GM18519 (cell line): Measurements from ENCODE around the gene EIF2B4.
A peak's percentile ranks its signal among the peaks of the same experiment; 100 is the strongest.

Experiments
- ATAC-seq: cut with Tn5 transposase; IDR thresholded peaks from one replicate; pipeline ENCODE4 v1.9.1; 2021; ENCODE audit warnings: mild to moderate bottlenecking, moderate library complexity; ENCODE audit not compliant: unreplicated experiment, low FRiP score

EIF2B4 gene

DNA sequence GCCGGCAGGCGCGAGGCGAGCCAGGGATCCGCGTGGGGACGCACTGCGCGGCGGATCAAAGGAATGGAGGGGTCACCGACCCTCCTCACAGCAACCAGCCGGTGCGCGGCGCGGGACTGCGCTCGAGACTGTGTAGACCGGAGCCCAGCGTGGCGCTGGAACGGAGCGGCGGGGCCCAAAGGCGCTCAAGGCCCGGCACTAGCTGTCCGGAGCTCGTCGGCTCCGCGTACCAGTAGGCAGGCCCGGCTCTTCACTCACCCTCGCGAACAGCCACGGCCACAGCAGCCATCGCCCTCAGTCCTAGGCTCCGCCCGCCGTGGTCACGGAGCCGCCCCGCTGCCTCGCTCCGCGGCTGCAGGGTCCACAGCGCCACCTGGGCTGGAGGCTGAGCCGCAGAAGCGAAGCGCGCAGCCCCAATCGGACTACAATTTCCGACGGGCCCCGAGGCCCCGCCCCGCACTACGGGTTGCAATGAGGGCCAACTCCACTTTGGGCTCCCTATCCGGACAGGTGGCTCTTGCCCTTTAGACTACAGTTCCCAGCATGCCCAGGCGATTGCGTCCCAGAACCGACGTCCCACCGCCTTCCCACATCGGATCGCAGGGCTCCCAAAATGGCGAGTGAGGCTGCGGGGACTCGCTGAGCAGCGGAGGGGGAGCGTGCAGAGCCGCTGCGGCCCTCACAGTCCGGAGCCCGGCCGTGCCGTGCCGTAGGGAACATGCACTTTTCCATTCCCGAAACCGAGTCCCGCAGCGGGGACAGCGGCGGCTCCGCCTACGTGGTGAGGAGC, at the start of gene EIF2B4, which contains the start of gene SNX17:
Gene EIF2B4 (minus strand): TSS at position 313 of the 790 bp plus-strand sequence. CDS start 24 bp downstream, at position 289.
Gene SNX17 (plus strand): TSS at position 591 of the 790 bp plus-strand sequence. CDS start 128 bp downstream, at position 719.
- ATAC-seq: peak; percentile 76

DNA sequence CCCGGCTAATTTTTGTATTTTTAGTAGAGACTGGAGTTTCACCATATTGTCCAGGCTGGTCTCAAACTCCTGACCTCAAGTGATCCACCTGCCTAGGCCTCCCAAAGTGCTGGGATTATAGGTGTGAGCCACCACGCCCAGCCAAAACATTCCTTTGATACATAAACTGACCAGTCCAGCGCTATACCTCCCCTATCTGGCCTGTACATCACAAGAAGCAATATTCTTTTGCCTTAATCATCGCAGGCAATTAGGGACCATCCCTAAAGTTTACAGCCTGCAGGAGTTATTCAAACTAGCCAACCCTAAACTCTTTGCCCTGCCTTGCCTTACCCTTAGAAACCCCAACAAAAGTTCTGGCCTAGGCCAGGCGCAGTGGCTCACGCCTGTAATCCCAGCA, 46.0 kb upstream of the EIF2B4 start:
- no peak for ATAC-seq

DNA sequence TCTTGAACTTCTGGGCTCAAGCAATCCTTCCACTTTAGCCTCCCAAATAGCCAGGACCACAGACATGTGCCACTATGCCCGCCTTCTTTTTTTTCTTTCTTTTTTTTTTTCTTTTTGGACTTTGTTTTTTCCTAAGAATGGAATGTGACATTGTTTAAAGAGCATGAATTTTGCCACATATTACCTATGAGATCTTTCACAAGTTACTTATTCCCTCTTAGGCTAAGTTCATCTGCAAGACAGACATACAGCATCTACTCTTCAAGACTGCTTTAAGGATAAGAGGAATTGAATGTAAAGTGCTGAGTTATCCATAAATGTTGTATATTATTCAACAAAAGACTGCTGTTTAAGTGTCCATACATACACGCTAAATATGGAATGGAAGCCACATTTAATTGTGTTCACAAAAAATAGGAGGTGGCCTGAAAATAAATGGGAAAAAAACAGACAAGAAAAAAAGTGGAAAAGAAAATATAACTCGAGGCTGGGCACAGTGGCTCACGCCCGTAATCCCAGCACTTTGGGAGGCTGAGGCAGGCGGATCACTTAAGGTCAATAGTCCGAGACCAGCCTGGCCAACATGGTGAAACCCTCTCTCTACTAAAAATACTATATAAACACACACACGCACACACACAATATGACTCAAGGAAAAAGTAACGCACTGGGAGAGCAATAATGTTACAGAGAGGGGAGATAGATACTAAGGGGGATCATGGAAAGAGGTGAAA, 42.4 kb upstream of the EIF2B4 start:
- no peak for ATAC-seq

DNA sequence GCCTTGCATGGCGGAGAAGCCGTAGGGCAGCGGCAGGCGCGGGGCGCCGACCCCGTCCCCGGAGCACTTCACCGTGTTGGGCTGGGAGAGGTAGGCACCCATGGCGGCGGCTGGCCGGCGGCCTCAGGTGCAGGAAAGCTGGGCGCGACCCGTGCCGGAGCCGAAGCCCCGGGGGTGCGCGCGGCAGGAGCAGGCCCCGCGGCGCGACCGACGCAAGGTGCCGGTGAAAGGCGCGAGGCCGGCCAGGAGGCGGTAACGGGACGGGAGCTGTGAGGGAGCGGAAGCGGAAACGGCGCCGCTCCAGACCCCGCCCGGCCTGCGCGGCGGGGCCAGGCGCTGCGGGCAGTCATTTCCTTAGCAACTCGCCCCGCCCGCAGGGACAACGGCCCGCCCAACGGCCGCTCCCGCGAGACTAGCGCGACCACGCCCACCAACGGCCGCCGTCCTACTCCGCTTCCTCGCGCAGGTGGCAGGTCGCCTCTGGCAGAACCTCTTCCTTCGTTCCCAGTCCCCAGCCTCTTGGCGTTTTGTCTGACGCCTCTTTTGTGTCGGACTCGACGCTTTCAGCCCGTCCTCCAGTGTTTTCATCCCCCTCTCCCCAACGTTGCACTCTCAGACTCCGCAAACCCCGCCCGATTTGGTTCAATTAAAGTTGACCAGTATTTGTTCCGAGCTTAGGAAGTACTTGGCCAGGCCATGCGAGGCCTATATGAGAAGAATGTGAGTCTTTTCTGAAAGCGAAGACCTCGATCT, 39.4 kb upstream of the EIF2B4 start, which contains the start of gene PPM1G:
Gene PPM1G (minus strand): TSS at position 271 of the 753 bp plus-strand sequence. CDS start 169 bp downstream, at position 102.
- ATAC-seq: peak; percentile 74

DNA sequence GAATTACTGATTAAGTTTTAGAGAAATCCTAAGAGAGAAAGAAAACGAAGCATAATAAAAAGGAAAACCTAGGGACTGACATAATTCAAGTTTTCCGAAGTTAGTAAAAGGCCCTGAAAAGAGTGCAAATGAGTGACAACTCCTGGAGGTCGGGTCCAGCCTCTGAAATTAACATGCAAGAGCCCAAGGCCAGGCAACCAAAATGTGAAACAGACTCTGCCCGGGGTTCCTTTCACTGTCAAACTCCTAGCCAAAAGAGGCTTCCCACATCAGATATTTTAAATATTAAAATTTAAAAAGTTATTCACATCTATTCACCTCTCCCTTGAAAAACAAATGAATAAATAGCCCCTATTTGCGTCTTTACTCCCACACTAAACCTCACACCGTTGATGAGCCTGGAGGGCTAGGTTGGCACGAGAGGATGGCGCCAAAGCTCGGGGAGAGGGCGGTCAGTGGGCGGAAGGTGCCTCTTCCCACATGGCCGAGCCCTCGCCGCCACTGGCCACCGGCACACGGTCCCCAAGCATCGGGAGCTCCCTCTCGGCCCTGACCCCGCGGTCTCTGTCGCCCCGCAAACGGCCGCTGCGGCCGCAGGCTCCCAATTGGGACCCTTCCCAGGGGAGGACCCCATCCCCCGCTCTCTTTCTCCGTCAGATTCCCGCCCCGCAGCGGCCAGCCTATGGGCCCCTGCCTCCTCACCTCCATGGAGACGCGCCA, 38.6 kb upstream of the EIF2B4 start:
- peak; percentile 12 for ATAC-seq

DNA sequence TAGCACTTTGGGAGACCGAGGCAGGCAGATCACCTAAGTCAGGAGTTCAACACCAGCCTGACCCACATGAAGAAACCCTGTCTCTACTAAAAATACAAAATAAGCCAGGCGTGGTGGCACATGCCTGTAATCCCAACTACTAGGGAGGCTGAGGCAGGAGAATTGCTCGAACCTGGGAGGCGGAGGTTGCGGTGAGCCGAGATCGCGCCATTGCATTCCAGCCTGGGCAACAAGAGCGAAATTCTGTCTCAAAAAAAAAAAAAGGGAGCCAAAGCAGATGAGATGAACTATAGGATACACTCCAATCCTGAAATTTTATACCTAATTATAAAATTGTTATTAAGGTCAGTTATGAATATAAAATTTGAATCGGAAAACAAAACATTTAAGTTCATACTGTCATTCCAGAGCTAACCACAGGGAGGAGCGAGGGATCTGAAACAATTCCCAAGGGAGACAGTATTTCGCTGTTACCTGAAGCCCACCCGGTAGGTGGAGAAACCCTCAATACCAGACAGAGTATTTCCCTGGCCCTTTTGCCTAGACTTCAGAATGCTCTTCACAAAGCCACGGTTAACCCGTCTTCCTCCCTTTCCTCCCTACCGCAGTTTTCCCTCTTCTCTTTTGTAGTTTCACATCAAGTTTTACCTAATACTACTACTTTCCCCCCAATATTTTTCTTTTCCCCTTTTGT, 37.8 kb upstream of the EIF2B4 start:
- no peak for ATAC-seq

DNA sequence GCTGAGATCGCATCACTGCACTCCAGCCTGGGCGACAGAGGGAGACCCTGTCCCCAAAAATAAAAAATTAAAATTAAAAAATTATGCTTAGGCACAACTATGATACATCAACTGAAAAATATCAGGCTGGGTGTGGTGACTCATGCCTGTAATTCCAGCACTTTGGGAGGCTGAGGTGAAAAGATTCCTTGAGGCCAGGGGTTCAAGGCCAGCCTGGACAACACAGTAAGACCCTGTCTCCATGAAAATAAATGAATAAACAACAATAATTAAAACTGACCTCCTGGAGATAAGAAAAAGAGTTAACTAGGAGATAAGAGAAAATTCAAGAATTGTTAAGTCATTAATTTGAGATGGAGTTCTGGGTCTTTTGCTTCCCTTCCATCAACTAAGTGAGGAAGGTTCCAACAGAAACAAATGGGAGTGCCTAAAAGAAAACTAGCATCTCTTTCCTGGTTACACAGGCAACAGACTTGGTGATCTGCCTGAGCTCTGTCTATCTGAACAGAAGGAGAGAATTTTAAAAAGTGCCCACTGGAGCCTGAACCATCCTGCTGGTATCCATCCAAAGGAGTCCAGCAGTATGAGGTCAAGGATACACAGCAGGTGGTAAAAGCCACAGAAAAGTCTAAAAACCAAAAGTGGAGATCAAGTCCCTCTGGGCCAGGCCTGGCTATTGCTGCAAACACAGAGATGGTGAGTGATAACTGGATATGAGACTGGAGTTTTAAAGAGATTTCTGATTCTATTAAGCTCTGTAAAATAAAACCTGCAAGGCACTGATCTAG, 30.4 kb upstream of the EIF2B4 start:
- no peak for ATAC-seq

DNA sequence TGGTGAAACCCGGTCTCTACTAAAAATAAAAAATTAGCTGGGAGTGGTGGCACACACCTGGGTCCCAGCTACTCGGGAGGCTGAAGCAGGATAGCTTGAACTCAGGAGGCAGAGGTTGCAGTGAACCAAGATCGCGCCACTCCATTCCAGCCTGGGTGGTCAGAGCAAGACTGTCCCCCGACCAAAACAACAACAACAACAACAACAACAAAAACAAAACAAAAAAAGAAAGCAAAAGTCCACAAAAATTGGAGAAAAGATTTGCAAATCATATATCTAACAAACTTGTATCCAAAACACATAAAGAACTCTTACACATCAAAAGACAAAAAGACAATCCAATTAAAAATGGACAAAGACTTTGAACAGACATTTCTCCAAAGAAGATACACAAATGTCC, 28.8 kb upstream of the EIF2B4 start:
- no peak for ATAC-seq

DNA sequence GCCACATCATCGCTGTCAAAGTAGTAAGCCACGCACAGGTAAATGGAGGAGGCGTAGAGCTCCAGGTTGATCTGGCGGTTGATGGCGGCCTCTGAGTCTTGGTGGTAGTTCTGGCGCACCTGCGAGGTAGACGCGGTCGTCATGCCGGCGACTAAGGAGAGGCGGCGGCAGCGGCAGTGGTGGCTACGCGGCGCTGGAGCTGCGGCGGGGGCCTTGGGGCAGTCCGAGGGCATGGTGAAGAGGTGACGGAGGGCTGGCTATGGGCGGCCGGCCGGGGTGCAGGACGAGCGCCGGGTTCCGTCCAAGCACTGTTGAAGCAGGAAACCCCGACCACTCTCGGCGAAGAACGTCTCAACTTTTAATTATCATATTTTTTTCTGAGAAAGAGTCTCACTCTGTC, 23.1 kb upstream of the EIF2B4 start:
- ATAC-seq: no peak

DNA sequence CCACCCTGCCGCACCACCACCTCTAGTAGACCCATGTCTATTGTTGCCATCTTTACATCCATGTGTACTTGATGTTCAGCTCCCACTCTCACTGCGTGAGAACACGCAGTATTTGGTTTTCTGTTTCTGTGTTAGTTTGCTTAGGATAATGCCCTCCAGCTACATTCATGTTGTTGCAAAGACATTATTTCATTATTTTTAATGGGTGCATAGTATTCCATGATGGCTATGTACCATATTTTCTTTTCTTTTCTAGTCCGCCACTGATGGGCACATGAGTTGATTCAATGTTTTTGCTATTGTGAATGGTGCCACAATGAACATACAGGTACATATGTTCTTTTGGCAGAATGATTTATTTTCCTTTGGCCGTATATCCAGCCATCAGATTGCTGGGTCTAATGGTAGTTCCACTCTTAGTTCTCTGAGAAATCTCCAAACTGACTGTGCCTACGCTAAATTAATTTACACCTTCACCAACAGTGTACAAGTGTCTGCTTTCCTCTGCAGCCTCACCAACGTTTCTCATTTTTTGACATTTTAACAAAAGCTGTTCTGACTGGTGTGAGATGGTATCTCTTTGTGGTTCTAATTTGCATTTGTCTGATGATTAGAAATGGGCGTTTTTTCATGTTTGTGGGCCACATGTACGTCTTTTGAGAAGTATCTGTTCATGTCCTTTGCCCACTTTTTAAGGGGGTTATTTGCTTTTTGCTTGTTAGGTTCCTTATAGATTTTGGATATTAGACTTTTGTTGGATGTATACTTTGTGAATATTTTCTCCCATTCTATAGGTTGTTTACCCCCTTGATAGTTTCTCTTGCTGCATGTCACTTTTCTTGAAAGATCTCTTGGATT, 20.9 kb upstream of the EIF2B4 start:
- no peak for ATAC-seq

DNA sequence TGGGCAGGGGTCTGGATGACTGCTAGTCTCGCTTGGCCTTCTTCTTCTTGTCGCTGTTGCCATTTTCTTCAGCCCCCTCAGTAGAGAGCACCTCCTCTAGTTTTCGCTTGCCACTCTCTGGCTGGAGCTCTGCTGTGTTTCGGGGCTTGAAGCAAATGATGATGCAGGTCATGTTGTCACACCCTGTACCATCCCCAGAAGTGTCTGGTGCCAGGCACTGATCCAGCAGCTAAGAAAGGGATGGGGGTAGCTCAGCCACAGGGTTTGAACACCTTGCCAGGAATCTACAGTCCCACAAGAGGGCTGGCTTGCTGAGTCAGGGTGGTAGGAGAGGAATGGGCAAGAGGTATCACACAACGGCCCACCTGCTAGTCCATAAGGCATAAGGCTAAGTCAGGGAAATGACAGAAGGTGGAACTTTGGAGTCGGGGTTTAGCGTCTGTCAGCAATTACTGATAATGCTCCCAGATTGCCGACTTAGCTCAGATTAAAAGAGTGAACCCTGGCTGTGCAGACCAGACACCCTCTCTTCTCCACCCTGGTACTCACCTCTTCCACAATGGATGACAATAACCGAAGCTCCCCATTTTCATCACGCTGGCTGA, 11.5 kb upstream of the EIF2B4 start:
- no peak for ATAC-seq

DNA sequence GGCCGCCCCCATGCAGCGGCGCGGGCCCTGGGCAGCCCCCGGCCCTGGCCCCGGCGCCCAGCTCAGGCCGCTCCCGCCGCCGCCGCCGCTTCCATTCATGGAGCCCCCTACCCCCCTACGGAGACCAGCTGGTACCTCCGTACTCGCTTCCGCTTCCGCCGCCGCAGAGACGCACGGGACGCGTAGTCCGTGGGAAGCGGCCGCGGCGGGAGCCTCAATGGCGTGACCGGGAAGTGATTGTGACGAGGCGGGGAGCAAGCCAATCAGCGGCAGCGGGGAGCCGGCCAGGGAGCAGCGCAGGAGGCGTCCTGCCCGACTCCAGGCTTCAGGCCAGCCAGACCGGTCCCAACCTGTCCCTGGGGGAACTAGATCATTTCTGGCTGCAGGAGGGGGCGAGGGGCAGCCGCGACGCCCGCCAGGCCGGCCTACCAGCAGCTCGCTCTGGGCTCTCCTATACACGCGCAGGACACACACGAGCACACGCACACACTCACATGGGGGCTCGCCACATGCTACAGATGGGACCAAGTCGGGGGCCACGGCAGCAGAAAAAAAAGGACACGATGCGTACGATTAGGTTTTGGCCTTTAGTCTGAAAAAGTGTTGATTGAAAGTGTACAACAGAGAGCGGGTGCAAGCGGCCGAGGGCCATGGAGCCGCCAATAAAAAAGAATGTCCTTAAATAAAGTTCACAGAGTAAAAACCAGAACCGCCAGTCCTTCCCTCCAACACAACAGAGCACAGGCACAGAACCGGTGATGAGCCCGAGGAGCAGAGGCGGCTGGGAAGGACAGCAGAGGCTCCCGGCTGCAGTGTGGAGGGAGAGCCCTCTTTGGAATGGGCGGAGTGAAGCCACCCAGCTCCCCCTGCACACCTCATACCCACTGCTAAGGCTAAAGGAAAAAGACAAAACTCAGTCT, 10.7 kb upstream of the EIF2B4 start, which contains the start of gene ZNF513:
Gene ZNF513 (minus strand): TSS at position 109 of the 920 bp plus-strand sequence. CDS start 208 bp downstream, outside the sequence.
- ATAC-seq: peak; percentile 66

DNA sequence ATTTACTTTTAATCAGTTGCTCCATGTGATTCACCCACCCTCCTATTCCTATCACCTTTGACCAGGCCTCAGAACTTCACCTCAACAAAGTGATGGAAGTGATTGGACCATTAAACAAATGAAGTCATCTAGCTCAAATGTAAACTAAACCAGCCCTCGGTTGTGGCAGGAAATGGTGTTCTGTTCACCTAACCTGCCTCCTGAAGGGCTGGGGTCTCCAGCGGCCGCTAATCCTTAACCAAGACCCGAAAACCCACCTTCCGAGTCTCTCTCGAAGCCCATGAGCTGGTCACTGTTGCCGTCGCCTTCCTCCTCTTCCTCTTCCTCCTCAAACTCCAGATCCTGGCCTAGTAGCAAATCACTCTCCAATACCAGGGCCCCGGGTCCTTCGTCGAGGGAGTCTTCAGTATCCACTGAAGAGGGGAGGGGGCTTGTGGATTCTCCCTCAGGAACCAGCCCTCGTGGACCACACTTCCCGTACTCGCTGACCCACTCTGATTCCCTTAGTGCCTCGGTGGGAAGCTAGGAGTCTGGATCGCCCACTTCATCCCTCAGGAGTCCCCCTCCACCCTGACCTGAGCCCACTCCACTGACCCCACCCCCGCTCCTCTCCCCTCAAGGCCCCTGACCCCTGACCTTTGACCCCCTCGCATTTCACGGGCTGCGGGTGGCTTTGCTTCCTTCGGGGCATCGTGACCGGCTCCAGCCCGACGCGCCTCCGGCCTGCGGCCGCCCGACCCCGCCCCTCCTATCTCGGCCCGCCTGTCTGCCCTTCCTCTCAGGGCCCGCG, 9.9 kb upstream of the EIF2B4 start:
- ATAC-seq: no peak

DNA sequence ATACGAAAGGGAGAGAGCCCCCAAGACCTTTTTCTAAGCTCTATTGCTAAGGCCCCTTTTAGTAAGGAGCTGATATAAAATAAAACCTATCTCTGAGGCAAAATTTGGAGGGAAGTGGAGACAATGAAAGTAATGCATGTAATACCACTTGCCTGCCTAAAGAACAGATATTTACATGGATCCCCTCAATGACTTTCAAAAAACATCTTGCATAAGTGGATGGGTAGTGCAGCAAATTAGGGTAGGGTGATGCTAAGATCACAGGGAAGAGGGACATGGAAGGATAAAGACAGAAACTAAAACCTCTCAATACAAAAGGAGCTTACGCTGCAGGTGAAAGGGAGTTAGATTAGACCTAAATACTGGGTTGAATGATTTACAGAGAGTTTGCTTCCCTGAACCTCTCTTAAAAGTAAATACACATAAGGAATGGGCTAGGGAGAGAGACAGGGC, 9.3 kb upstream of the EIF2B4 start:
- no peak for ATAC-seq

DNA sequence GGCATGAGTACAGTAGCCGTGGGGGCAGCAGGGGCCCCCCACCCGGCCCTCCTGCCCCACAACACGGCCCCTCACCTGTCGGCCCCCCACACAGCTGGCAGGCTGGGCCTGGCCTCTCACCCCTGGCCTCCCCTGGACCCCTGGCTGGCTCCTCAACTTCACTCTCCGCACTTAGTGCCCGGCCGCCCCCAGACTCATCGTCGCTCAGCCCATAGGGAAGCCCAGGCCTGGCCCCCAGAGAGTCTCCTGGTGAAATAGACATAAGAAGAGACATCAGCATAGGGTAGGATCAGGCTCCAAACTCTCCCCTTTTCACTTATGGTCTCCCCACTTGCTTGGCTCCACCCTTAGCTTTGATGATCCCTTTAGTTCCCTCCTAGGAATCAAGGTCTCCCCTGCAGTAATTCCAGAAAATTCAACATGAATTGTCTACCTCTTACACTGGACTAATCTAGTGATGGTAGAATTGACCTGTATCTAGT, 8.7 kb upstream of the EIF2B4 start:
- no peak for ATAC-seq
